Activated CD4-positive, alpha-beta T cell treated with anti-CD3 and anti-CD28 coated beads, Interleukin-2, amount 50 U/mL, for 16 hours (primary cell): ENCODE data around the gene ITGA3.
"Not testable (repeated sequence)": the region's sequence is repeated elsewhere in the genome, so short reads cannot be mapped to it uniquely, and the experiment has no call there.

Source experiments
- DNase-seq: peaks from one replicate; pipeline ENCODE4 v3.0.0-alpha.2; 2020

ITGA3 gene

GRCh38 chr17:50035421-50035879 lies 20.5 kb upstream of the ITGA3 start:
- no peak for DNase-seq

- no peak for DNase-seq
Observed at GRCh38 chr17:50035945-50036344, 20.0 kb upstream of the ITGA3 start.

- DNase-seq, result no peak
Observed at GRCh38 chr17:50036455-50037261, 19.3 kb upstream of the ITGA3 start.

- no peak for DNase-seq
Observed at GRCh38 chr17:50037321-50038107, 18.4 kb upstream of the ITGA3 start.

- no peak for DNase-seq
Observed at GRCh38 chr17:50039058-50039457, 16.9 kb upstream of the ITGA3 start.

- not testable (repeated sequence) for DNase-seq
Observed at GRCh38 chr17:50040496-50040895, 15.4 kb upstream of the ITGA3 start.

GRCh38 chr17:50042211-50042610 lies 13.7 kb upstream of the ITGA3 start:
- no peak for DNase-seq

- no peak for DNase-seq
Observed at GRCh38 chr17:50043290-50044148, 12.4 kb upstream of the ITGA3 start.

- no peak for DNase-seq
Observed at GRCh38 chr17:50044483-50044882, 11.4 kb upstream of the ITGA3 start.

GRCh38 chr17:50045154-50045553 lies 10.8 kb upstream of the ITGA3 start:
- DNase-seq, result no peak

GRCh38 chr17:50046179-50046578 lies 9.7 kb upstream of the ITGA3 start:
- no peak for DNase-seq

GRCh38 chr17:50046667-50047066 lies 9.2 kb upstream of the ITGA3 start:
- no peak for DNase-seq

- no peak for DNase-seq
Observed at GRCh38 chr17:50047083-50047482, 8.8 kb upstream of the ITGA3 start.

- peak; percentile 21 for DNase-seq
Observed at GRCh38 chr17:50047488-50048126, 8.3 kb upstream of the ITGA3 start.

- no peak for DNase-seq
Observed at GRCh38 chr17:50048146-50048720, 7.7 kb upstream of the ITGA3 start.

- no peak for DNase-seq
Observed at GRCh38 chr17:50048988-50049387, 6.9 kb upstream of the ITGA3 start.

GRCh38 chr17:50049636-50050035 lies 6.3 kb upstream of the ITGA3 start:
- DNase-seq, result no peak

GRCh38 chr17:50050431-50051032 lies 5.4 kb upstream of the ITGA3 start:
- DNase-seq, result no peak

- DNase-seq, result peak; percentile 85
Observed at GRCh38 chr17:50051082-50051576, 4.8 kb upstream of the ITGA3 start.

GRCh38 chr17:50051606-50052005 lies 4.3 kb upstream of the ITGA3 start:
- no peak for DNase-seq

- DNase-seq, result no peak
Observed at GRCh38 chr17:50052241-50052796, 3.6 kb upstream of the ITGA3 start.
